ENCODE measurements around the gene SIGLEC15.

DNA sequence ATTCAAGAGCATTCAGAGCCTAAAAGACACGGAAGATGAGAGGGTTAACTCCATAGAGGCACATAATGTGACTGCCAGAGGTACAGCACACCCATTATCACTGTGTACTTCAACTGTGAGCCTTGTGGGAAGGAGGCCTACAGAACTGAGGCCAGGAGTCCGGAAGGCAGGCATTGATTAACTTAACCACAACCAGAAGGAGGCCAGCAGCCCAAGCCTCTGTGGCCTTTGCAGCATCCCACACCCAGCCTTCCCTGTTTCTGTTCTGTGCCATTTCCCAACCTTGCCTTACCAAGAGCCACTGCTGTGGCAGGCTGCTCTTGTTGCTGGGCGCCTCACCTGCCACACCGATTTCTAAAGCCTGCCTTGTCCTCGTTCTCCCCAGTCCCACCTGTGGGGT, 27.2 kb downstream of the SIGLEC15 start:
- TF ChIP-seq, protein P1, sequence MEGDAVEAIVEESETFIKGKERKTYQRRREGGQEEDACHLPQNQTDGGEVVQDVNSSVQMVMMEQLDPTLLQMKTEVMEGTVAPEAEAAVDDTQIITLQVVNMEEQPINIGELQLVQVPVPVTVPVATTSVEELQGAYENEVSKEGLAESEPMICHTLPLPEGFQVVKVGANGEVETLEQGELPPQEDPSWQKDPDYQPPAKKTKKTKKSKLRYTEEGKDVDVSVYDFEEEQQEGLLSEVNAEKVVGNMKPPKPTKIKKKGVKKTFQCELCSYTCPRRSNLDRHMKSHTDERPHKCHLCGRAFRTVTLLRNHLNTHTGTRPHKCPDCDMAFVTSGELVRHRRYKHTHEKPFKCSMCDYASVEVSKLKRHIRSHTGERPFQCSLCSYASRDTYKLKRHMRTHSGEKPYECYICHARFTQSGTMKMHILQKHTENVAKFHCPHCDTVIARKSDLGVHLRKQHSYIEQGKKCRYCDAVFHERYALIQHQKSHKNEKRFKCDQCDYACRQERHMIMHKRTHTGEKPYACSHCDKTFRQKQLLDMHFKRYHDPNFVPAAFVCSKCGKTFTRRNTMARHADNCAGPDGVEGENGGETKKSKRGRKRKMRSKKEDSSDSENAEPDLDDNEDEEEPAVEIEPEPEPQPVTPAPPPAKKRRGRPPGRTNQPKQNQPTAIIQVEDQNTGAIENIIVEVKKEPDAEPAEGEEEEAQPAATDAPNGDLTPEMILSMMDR (IDR thresholded peaks at IDR 0.05; ENCODE audit: low read depth, low read length), result no peak
- no peak for TF ChIP-seq POLR2A (IDR thresholded peaks at IDR 0.05; ENCODE audit: extremely low read depth, insufficient read length)
- no peak for TF ChIP-seq MYC (IDR thresholded peaks at IDR 0.05; ENCODE audit: low read depth, low read length)
- TF ChIP-seq MAX (IDR thresholded peaks at IDR 0.05; ENCODE audit: low read depth, low read length), result no peak

Data from NB4 (cell line).